H7 (cell line): ENCODE data around the gene RHOF. TPM values are rescaled to one million over a fixed set of nuclear protein-coding genes. Genes with fewer than 3 reads are reported as not detected.
A peak's percentile ranks its signal among the peaks of the same experiment; 100 is the strongest.

Experiments used
- DNase-seq: peaks from one replicate; pipeline ENCODE4 v3.0.0; 2012
- H3K27me3 ChIP-seq: 2 replicates; pipeline ENCODE4 v1.6.0; 2011; ENCODE audit warnings: mild to moderate bottlenecking, low read length; ENCODE audit not compliant: control insufficient read depth, insufficient read depth
- H3K36me3 ChIP-seq: replicated peaks from 2 replicates; pipeline ENCODE4 v1.5.1; 2011; ENCODE audit warnings: low read length; ENCODE audit not compliant: control insufficient read depth, insufficient read depth
- H3K4me3 ChIP-seq: 2 replicates; pipeline ENCODE4 v1.5.1; 2011; ENCODE audit warnings: low read depth, mild to moderate bottlenecking, control low read depth, low read length, moderate library complexity; ENCODE audit not compliant: insufficient read depth
- total RNA-seq: library from RNA; depleted of rRNA; stranded (reverse); fragments of >200 nt; shearing (Covaris generic); gene quantifications from 2 replicates; pipeline ENCODE4 v1.2.3, GENCODE V29; 2014

RHOF gene
- total RNA-seq, 1 experiment from 2014 or later, result 23.8 TPM

GRCh38 chr12:121804417-121805111 is 11.1 kb upstream of the RHOF start:
- Histone ChIP-seq H3K27me3 (no peaks in the 10 kb centered on the region), H3K4me3 (peak overlapping the region; percentile 79), H3K36me3 (peaks cover 10% of the 10 kb centered on the region)
- DNase-seq, result peak; percentile 71

- Histone ChIP-seq H3K27me3 (no peaks in the 10 kb centered on the region), H3K36me3 (peaks cover 6% of the 10 kb centered on the region), H3K4me3 (peak within 1 kb of the TSS; percentile 79)
- peak; percentile 86 for DNase-seq
These were observed 10.5 kb upstream of the RHOF start, which contains the start of gene SETD1B for GRCh38 chr12:121803861-121804416. SETD1B (plus strand) TSS chr12:121804009; CDS start chr12:121804738, 729 bp downstream.

GRCh38 chr12:121802843-121803698 is 9.6 kb upstream of the RHOF start:
- peak; percentile 94 for DNase-seq
- Histone ChIP-seq H3K36me3 (peaks cover 1% of the 10 kb centered on the region), H3K27me3 (no peaks in the 10 kb centered on the region), H3K4me3 (peak overlapping the region; percentile 79)

- peaks cover 2% of the 10 kb centered on the region for H3K36me3 ChIP-seq
- H3K4me3 ChIP-seq, result peak overlapping the region; percentile 79
- H3K27me3 ChIP-seq, result no peaks in the 10 kb centered on the region
- no peak for DNase-seq
These were observed 9.0 kb upstream of the RHOF start for GRCh38 chr12:121802485-121802842.

- no peak for DNase-seq
These were observed 8.4 kb upstream of the RHOF start for GRCh38 chr12:121801595-121802484.

GRCh38 chr12:121800694-121801594 is 7.5 kb upstream of the RHOF start:
- peak; percentile 88 for DNase-seq

More at GRCh38 chr12:121801595-121802484, 8.4 kb upstream of the RHOF start:
- no peaks in the 10 kb centered on the region for H3K27me3 ChIP-seq
- peaks cover 2% of the 10 kb centered on the region for H3K36me3 ChIP-seq
- H3K4me3 ChIP-seq, result peak overlapping the region; percentile 79

GRCh38 chr12:121799842-121800693 is 6.6 kb upstream of the RHOF start:
- Histone ChIP-seq H3K27me3 (no peaks in the 10 kb centered on the region), H3K36me3 (peaks cover 9% of the 10 kb centered on the region), H3K4me3 (peak overlapping the region; percentile 79)
- DNase-seq, result peak; percentile 95

More at GRCh38 chr12:121800694-121801594, 7.5 kb upstream of the RHOF start:
- no peaks in the 10 kb centered on the region for H3K27me3 ChIP-seq
- H3K36me3 ChIP-seq, result peaks cover 6% of the 10 kb centered on the region
- peak overlapping the region; percentile 79 for H3K4me3 ChIP-seq

GRCh38 chr12:121799156-121799841 is 5.8 kb upstream of the RHOF start:
- Histone ChIP-seq H3K4me3 (peak overlapping the region; percentile 79), H3K27me3 (no peaks in the 10 kb centered on the region), H3K36me3 (peaks cover 9% of the 10 kb centered on the region)
- DNase-seq, result peak; percentile 86

- Histone ChIP-seq H3K4me3 (peak overlapping the region; percentile 79; the same call in 1 of the 2 replicates), H3K36me3 (peaks cover 9% of the 10 kb centered on the region), H3K27me3 (no peaks in the 10 kb centered on the region)
- no peak for DNase-seq
These were observed 5.3 kb upstream of the RHOF start for GRCh38 chr12:121798787-121799155.

- peaks cover 9% of the 10 kb centered on the region for H3K36me3 ChIP-seq
- H3K4me3 ChIP-seq, result peak overlapping the region; percentile 12; the same call in 1 of the 2 replicates
- DNase-seq, result peak; percentile 74
- H3K27me3 ChIP-seq, result no peaks in the 10 kb centered on the region; the same call in 1 of the 2 replicates
These were observed 4.7 kb upstream of the RHOF start for GRCh38 chr12:121797937-121798786.
